ENCODE results near the gene NCKAP5.

Gene NCKAP5

GRCh38 chr2:133255360-133255759 lies 312.9 kb downstream of the NCKAP5 start:
- TF ChIP-seq CTCF (IDR thresholded peaks at IDR 0.05; ENCODE audit: borderline replicate concordance, control extremely low read depth, extremely low read depth, insufficient read depth, missing control alignments), result no peak
- in situ Hi-C loops (cut with MboI; ENCODE audit: low sequenced_read_pairs, unreplicated experiment), result no loop called here
- no peak for DNase-seq (ENCODE audit: low spot score)

GRCh38 chr2:133253793-133254192 lies 314.5 kb downstream of the NCKAP5 start:
- no peak for TF ChIP-seq CTCF (IDR thresholded peaks at IDR 0.05; ENCODE audit: borderline replicate concordance, control extremely low read depth, extremely low read depth, insufficient read depth, missing control alignments)
- no peak for DNase-seq (ENCODE audit: low spot score)
- in situ Hi-C loops (cut with MboI; ENCODE audit: low sequenced_read_pairs, unreplicated experiment), result no loop called here

GRCh38 chr2:133252780-133253355 lies 315.4 kb downstream of the NCKAP5 start:
- TF ChIP-seq CTCF (IDR thresholded peaks at IDR 0.05; ENCODE audit: borderline replicate concordance, control extremely low read depth, extremely low read depth, insufficient read depth, missing control alignments), result no peak
- DNase-seq (ENCODE audit: low spot score), result no peak
- in situ Hi-C loops (cut with MboI; ENCODE audit: low sequenced_read_pairs, unreplicated experiment), result no loop called here

GRCh38 chr2:133249362-133249761 lies 318.9 kb downstream of the NCKAP5 start:
- DNase-seq (ENCODE audit: low spot score), result no peak
- in situ Hi-C loops (cut with MboI; ENCODE audit: low sequenced_read_pairs, unreplicated experiment), result no loop called here
- TF ChIP-seq CTCF (IDR thresholded peaks at IDR 0.05; ENCODE audit: borderline replicate concordance, control extremely low read depth, extremely low read depth, insufficient read depth, missing control alignments), result no peak

GRCh38 chr2:133248264-133248663 lies 320.0 kb downstream of the NCKAP5 start:
- in situ Hi-C loops (cut with MboI; ENCODE audit: low sequenced_read_pairs, unreplicated experiment), result no loop called here
- no peak for TF ChIP-seq CTCF (IDR thresholded peaks at IDR 0.05; ENCODE audit: borderline replicate concordance, control extremely low read depth, extremely low read depth, insufficient read depth, missing control alignments)
- DNase-seq (ENCODE audit: low spot score), result no peak

GRCh38 chr2:133247631-133248030 lies 320.6 kb downstream of the NCKAP5 start:
- in situ Hi-C loops (cut with MboI; ENCODE audit: low sequenced_read_pairs, unreplicated experiment), result no loop called here
- DNase-seq (ENCODE audit: low spot score), result no peak

More at GRCh38 chr2:133247631-133248030, 320.6 kb downstream of the NCKAP5 start:
- TF ChIP-seq CTCF (IDR thresholded peaks at IDR 0.05; ENCODE audit: borderline replicate concordance, control extremely low read depth, extremely low read depth, insufficient read depth, missing control alignments), result no peak
